Colonic mucosa (tissue), 4 donors: ENCODE measurements around the gene RBBP4. TPM values are rescaled to one million over a fixed set of nuclear protein-coding genes. Genes with fewer than 3 reads are reported as not detected.
"Not testable (repeated sequence)": the region's sequence is repeated elsewhere in the genome, so short reads cannot be mapped to it uniquely, and the experiment has no call there.

Source experiments
- DNase-seq: peaks from one replicate; pipeline ENCODE4 v3.0.0-alpha.2; 2020
- H3K27ac ChIP-seq: fragments of 200-600 bp; one replicate; pipeline ENCODE4 v1.8.0; 2021
- H3K27me3 ChIP-seq: fragments of 200-600 bp; one replicate; pipeline ENCODE4 v1.8.0; 2021
- H3K36me3 ChIP-seq: fragments of 200-600 bp; one replicate; pipeline ENCODE4 v1.8.0; 2021
- H3K4me1 ChIP-seq: fragments of 200-600 bp; one replicate; pipeline ENCODE4 v1.8.0; 2021; ENCODE audit warnings: mild to moderate bottlenecking
- H3K4me3 ChIP-seq: fragments of 200-600 bp; one replicate; pipeline ENCODE4 v1.8.0; 2021
- H3K9ac ChIP-seq, 2 donors: one replicate each; pipeline ENCODE4 v1.7.0; 2013; ENCODE audit warnings: control low read depth in 2 of 2, low read depth in 2 of 2, low read length in 2 of 2
- H3K9me3 ChIP-seq: fragments of 200-600 bp; one replicate; pipeline ENCODE4 v1.8.0; 2021
- CTCF ChIP-seq: fragments of 200-600 bp; IDR thresholded peaks from one replicate; pipeline ENCODE4 v1.8.0; 2022; ENCODE audit warnings: antibody characterized with exemption, mild to moderate bottlenecking
- intact Hi-C: fragments of 100-400 bp; cut with DNase I; formaldehyde crosslinking; loops from one replicate; pipeline ENCODE4 v1.14.1; 2022
- total RNA-seq, 2 donors: library from RNA; stranded (reverse); fragmentation: NEBNext Ultra II Directional in 1 of 2; extraction: Animal tissue kit (Norgen Biotek cat#: 25700) in 1 of 2; gene quantifications; one replicate each; pipeline ENCODE4 v1.2.1, GENCODE V29; 2021
- donor health status: healthy.
- donor health status: DM: no; HTN: no; CAD: no.
- donor health status: DM: no; HTN: no; CAD: no.

Gene RBBP4
- total RNA-seq, 2 donors from 2014 or later: 155 to 171 TPM

DNA sequence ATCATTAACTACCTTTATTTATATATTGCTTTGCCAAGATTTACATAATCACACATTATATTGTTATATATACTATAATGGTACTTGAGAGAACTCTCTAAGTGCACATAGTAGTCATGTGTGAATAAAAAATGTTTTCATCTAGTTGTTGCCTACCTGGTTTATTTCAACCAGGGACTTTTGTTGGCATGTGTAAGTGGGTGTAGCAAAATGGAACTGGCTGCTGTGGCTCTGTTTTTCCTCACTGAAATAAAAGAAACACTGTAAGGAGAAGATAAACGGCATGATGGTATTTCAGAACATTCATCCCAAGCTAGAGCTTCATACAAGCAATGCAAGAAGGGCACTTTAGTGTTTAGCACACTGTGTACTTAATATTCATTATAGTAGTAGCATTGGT lies 14.9 kb downstream of the RBBP4 start:
- no peaks in the 10 kb centered on the region for H3K27me3 ChIP-seq
- intact Hi-C loops: no loop called here
- no peak overlapping the region for H3K27ac ChIP-seq
- H3K4me3 ChIP-seq: no peak overlapping the region
- H3K4me1 ChIP-seq: no peaks in the 10 kb centered on the region
- H3K9me3 ChIP-seq: no peaks in the 10 kb centered on the region
- no peak overlapping the region for H3K9ac ChIP-seq
- no peak for TF ChIP-seq CTCF
- no peak for DNase-seq
- peaks cover 17% of the 10 kb centered on the region for H3K36me3 ChIP-seq

- TF ChIP-seq CTCF: no peak
- intact Hi-C loops: no loop called here
- H3K9ac ChIP-seq: no peak overlapping the region
- no peak overlapping the region for H3K27ac ChIP-seq
- H3K9me3 ChIP-seq: no peaks in the 10 kb centered on the region
- no peaks in the 10 kb centered on the region for H3K27me3 ChIP-seq
- no peaks in the 10 kb centered on the region for H3K4me1 ChIP-seq
- no peak overlapping the region for H3K4me3 ChIP-seq
- no peak for DNase-seq
- H3K36me3 ChIP-seq: peaks cover 17% of the 10 kb centered on the region
Measured at GRCh38 chr1:32666901-32667566, 16.0 kb downstream of the RBBP4 start.

DNA sequence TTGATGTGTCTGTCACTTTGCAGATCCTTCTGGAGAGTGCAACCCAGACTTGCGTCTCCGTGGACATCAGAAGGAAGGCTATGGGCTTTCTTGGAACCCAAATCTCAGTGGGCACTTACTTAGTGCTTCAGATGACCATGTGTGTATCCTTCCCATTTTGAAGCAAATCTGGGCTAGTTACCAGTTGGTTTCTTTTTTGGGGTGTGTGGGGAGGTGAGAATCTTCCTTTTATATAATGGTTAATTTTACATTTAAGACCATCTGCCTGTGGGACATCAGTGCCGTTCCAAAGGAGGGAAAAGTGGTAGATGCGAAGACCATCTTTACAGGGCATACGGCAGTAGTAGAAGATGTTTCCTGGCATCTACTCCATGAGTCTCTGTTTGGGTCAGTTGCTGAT lies 17.7 kb downstream of the RBBP4 start:
- H3K4me3 ChIP-seq, H3K9me3 ChIP-seq, DNase-seq, H3K9ac ChIP-seq, H3K27ac ChIP-seq, H3K4me1 ChIP-seq, H3K27me3 ChIP-seq, intact Hi-C loops: not testable (repeated sequence)
- peaks cover 22% of the 10 kb centered on the region for H3K36me3 ChIP-seq

DNA sequence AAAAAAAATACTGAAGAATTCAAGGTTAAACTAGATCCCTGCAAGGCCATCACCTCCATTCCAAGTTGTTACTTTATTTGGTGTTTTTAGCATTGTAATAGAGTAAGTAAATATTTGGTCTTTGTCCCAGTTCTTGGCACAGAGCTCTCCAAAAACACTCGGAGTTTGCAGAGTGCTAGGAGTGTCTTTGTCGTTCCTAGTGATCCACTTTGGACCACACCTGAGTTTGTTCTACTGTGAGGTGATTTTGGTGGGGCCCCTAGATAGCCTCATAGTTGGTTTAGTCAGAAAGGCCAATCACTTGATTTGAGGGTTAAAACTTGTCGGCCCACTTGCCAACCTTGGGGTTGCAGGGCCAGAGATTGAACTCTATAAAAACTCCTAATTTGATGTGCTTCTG lies 25.9 kb downstream of the RBBP4 start:
- Histone ChIP-seq H3K27ac (no peak overlapping the region), H3K36me3 (peaks cover 15% of the 10 kb centered on the region), H3K9ac (no peak overlapping the region), H3K4me3 (no peak overlapping the region), H3K4me1 (peaks cover 7% of the 10 kb centered on the region), H3K9me3 (no peaks in the 10 kb centered on the region), H3K27me3 (no peaks in the 10 kb centered on the region)
- TF ChIP-seq CTCF: no peak
- intact Hi-C loops: no loop called here
- no peak for DNase-seq

- H3K36me3 ChIP-seq, intact Hi-C loops, H3K4me3 ChIP-seq, H3K27me3 ChIP-seq, H3K9ac ChIP-seq, H3K27ac ChIP-seq, H3K4me1 ChIP-seq, DNase-seq, H3K9me3 ChIP-seq: not testable (repeated sequence)
Measured at GRCh38 chr1:32679993-32680392, 29.0 kb downstream of the RBBP4 start.

GRCh38 chr1:32680642-32681041 lies 29.6 kb downstream of the RBBP4 start:
- no peak for DNase-seq
- H3K4me3 ChIP-seq: no peak overlapping the region
- TF ChIP-seq CTCF: no peak
- no peak overlapping the region for H3K27ac ChIP-seq
- H3K36me3 ChIP-seq: peaks cover 6% of the 10 kb centered on the region
- no peak overlapping the region for H3K9ac ChIP-seq
- no peaks in the 10 kb centered on the region for H3K27me3 ChIP-seq
- intact Hi-C loops: no loop called here
- H3K9me3 ChIP-seq: no peaks in the 10 kb centered on the region
- H3K4me1 ChIP-seq: peaks cover 7% of the 10 kb centered on the region
